GM21360 (cell line): ENCODE measurements around the gene BCL2L12.
"Not testable (repeated sequence)": the region's sequence is repeated elsewhere in the genome, so short reads cannot be mapped to it uniquely, and the experiment has no call there.

Experiments
- ATAC-seq: cut with Tn5 transposase; IDR thresholded peaks from one replicate; pipeline ENCODE4 v1.9.1; 2021; ENCODE audit warnings: mild to moderate bottlenecking, moderate library complexity; ENCODE audit not compliant: unreplicated experiment

The BCL2L12 gene

DNA sequence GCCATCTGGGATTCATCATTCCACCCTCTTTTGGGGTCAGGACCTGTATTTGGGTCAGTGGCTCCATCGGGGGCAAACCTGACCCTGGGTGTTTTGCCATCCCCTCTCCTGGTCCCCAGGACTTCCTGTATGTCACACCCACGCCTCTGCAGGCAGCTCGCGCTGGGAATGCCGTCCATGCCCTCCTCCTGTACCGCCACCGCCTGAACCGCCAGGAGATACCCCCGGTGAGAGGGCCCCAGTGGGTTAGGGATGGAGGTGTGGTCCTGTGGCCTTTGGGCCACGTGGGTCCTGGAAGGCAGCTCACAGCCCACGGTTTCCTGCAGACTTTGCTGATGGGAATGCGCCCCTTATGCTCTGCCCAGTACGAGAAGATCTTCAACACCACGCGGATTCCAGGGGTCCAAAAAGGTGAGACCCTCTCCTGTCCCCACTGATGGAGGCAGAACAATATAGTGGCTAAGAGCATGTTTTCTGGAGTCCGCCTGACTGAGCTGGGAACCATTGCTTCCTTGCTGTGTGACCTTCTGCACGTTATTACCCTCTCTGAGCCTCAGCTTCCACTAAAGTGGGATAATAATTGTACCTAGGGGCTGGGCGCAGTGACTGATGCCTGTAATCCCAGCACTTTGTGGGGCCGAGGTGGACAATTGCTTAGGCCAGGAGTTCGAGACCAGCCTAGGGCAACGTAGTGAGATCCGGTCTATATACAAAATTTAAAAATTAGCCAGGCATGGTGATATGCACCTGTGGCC is 39.3 kb downstream of the BCL2L12 start:
- ATAC-seq, result no peak

DNA sequence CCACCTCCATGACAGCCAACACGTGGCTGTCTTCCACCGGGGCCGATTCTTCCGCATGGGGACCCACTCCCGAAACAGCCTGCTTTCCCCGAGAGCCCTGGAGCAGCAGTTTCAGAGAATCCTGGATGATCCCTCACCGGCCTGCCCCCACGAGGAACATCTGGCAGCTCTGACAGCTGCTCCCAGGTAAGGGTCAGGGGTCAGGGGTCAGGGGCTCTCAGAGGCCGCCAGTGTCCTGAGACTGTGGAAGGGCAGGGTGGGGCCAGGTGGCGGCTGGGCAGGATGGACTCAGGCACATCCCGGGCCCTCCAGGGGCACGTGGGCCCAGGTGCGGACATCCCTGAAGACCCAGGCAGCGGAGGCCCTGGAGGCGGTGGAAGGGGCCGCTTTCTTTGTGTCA is 40.2 kb downstream of the BCL2L12 start:
- ATAC-seq, result no peak

DNA sequence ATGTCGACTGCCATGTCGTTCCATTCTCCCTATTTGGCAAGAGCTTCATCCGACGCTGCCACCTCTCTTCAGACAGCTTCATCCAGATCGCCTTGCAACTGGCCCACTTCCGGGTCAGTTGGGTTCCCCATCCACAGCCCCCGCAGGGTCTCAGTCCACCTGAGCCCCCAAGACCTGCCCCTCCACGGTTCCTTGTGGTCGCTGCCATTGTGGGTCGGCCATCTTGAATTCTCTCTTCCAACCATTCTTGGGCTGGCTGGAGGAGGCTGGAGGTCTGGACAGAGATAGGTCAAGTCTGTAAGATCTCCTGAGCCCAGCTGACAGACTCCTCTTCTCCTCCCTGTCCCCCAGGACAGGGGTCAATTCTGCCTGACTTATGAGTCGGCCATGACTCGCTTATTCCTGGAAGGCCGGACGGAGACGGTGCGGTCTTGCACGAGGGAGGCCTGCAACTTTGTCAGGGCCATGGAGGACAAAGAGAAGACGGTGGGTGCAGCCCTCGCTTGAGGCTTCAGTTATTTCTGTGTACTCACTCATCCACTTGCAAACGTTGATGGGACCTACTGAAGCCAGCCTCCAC is 44.7 kb downstream of the BCL2L12 start:
- ATAC-seq, result no peak

DNA sequence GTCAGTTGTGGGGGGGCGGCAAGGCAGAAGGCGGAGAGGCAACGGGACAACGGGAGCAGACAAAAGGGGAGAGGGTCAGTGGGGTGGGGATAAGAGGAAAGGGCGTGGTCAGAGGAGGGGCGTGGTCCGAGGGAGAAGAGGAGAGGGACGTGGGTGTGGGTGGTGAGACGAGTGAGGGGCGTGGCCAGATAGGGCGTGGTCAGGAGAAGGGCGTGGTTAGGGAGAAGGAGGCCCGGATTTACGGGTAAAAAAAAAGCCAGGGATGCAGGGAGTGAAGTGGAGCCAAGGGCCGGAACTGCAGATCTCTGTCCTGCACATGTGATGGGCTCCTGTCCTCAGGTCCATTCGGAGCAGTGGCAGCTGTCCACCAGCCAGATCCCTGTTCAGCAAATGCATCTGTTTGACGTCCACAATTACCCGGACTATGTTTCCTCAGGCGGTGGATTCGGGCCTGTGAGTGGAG is 46.7 kb downstream of the BCL2L12 start:
- no peak for ATAC-seq

DNA sequence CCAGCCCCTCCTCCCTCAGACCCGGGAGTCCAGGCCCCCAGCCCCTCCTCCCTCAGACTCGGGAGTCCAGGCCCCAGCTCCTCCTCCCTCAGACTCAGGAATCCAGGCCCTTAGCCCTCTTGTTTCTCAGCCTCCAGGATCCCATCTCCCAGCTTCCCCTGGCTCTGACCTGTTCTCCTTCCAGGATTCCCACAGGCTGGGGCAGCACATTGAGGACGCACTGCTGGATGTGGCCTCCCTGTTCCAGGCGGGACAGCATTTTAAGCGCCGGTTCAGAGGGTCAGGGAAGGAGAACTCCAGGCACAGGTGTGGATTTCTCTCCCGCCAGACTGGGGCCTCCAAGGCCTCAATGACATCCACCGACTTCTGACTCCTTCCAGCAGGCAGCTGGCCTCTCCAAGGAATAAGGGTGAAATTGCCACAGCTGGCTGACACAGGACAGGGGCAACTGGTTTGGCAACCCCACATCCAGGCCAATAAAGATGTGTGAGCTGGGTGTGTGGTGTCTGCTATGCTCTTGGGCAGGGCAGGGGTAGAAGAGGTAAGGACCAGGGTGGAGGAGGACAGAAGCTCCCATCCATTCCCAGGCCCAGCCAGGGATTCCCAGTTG is 47.6 kb downstream of the BCL2L12 start:
- ATAC-seq, result no peak

DNA sequence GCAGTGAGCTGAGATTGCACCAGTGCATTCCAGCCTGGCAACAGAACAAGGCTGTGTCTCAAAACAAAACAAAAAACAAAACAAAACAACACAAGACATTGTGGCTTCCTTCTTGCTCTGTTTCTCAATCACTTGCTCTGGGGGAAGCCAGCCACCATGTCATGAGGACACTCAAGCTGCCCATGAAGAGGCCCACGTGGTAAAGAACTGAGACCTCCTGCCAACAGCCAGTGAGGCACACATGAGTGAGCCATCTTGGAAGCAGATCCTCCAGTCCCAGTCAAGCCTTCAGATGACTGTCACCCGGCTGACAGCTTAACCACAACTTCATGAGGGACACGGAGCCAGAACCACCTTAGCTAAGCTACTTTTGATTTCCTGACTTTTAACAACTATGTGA is 50.4 kb downstream of the BCL2L12 start:
- no peak for ATAC-seq

DNA sequence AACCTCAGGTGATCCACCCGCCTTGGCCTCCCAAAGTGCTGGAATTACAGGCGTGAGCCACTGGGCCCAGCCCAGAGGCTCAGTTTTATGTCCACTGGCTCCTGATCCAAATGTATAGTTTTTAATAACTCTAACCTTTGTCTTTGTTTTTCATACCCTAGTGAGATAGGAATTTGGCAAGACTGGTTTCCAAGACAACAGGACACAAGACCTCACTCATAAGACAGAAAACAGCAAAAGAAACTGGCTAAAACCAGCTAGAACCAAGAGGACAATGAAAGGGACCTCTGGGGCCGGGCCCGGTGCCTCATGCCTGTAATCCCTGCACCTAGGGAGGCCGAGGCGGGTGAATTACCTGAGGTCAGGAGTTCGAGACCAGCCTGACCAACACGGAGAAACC is 52.8 kb downstream of the BCL2L12 start:
- ATAC-seq, result no peak

DNA sequence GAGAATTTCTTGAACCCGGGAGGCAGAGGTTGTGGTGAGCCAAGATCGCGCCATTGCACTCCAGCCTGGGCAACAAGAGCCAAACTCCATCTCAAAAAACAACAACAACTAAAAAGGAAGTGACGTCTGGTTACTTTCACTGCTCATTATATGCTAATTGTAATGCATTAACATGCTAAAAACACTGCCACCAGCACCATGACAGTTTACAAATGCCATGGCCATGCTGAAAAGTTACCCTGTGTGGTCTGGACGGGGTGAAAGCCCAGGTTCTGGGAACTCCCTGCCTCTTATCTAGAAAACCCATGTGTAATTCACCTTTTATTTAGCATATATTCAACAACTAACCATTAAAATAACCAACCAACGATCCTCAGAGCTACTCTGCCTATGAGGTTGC is 53.3 kb downstream of the BCL2L12 start:
- ATAC-seq, result no peak

DNA sequence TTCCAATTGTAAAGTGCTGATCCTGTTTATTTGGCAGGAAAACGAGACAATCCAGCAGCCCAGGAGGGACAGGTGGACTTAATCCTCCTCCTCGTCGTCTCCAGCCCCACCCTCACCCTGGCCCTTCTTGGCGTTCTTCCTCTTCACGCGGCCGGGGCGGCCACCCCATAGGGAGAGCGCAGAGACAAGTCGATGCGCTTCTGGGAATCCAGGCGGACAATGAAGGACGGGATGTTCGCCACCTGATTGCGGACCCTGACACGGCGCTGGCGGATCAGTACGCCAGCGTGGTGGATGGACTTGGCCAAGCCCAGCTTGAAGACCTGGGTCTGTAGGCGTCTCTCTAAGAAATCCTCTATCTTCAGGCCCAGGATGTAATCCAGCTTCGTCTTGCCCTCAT is 53.7 kb downstream of the BCL2L12 start:
- ATAC-seq, result not testable (repeated sequence)
